Spinal cord (tissue), 10 donors: ENCODE data around the gene CRYBB2. TPM values are rescaled to one million over a fixed set of nuclear protein-coding genes. Genes with fewer than 3 reads are reported as not detected.
A peak's percentile ranks its signal among the peaks of the same experiment; 100 is the strongest.

Experiments used
- DNase-seq, 6 donors: peaks; one replicate each; pipeline versions ENCODE4 v3.0.0 to v3.0.0-alpha.2; 2013 to 2015; ENCODE audit warnings: low spot score in 6 of 6, low read depth in 4 of 6
- H3K27ac ChIP-seq: one replicate; pipeline ENCODE4 v1.5.1; 2013; ENCODE audit warnings: low read depth, low read length, control low read depth
- H3K27me3 ChIP-seq: one replicate; pipeline ENCODE4 v1.6.1; 2013; ENCODE audit warnings: low read length; ENCODE audit not compliant: control insufficient read depth, insufficient read depth
- H3K36me3 ChIP-seq: one replicate; pipeline ENCODE4 v1.6.1; 2013; ENCODE audit warnings: low read length; ENCODE audit not compliant: control insufficient read depth, insufficient read depth
- H3K4me1 ChIP-seq: one replicate; pipeline ENCODE4 v1.6.1; 2013; ENCODE audit warnings: low read length; ENCODE audit not compliant: control insufficient read depth, insufficient read depth
- H3K4me3 ChIP-seq: one replicate; pipeline ENCODE4 v1.5.1; 2013; ENCODE audit warnings: low read depth, low read length, control low read depth
- H3K9me3 ChIP-seq: one replicate; pipeline ENCODE4 v1.6.1; 2013; ENCODE audit warnings: low read length; ENCODE audit not compliant: control insufficient read depth, insufficient read depth
- whole genome bisulfite sequencing: methylation state at CpG from one replicate; pipeline ENCODE4 v1.1.5; 2013; ENCODE audit warnings: missing lambda C conversion rate; ENCODE audit not compliant: insufficient coverage; 5-methylcytosine and 5-hydroxymethylcytosine counted together
- long read RNA-seq, 4 donors: transcript quantifications; one replicate each; lab custom pipeline, GENCODE V29; 2026
- polyA plus RNA-seq, 2 donors: library from polyadenylated mRNA; unstranded; fragments of 120-200 nt; gene quantifications; one replicate each; pipeline ENCODE4 v1.2.1, GENCODE V29; 2013; ENCODE audit not compliant: insufficient read length in 2 of 2
- total RNA-seq, 2 donors: library from RNA; depleted of rRNA in 1 of 2; stranded (reverse); fragments of 120-200 nt in 1 of 2; fragments of >200 nt in 1 of 2; gene quantifications; one replicate each; pipeline versions ENCODE4 v1.2.3 to v1.2.4, GENCODE V29; 2013 to 2014
- donor health status: healthy.

CRYBB2 gene
- total RNA-seq: 1 to 10 TPM in 1 of 2 donors, not detected in 1; 1.4 TPM
- polyA plus RNA-seq: under 1 TPM; 0.77 to 0.93 TPM
- long read RNA-seq, donor 1: 0 reads
- long read RNA-seq, donor 2: 0 reads
- long read RNA-seq, donor 3: 0 reads
- long read RNA-seq, donor 4: 0 reads

- Histone ChIP-seq H3K4me3 (no peak within 1 kb of the TSS), H3K36me3 (no peaks in the 10 kb centered on the region), H3K27ac (no peak within 1 kb of the TSS), H3K4me1 (peaks cover 8% of the 10 kb centered on the region), H3K9me3 (no peaks in the 10 kb centered on the region), H3K27me3 (no peaks in the 10 kb centered on the region)
- WGBS: 73% methylated on average over 13 of the region's 19 CpGs
- DNase-seq: no peak
These were observed at the start of gene CRYBB2 for GRCh38 chr22:25219211-25219689. TSS of gene CRYBB2 (plus strand) at chr22:25219639. CDS start at chr22:25221430, 1,791 bp downstream.

- Histone ChIP-seq H3K9me3 (no peaks in the 10 kb centered on the region), H3K27ac (no peak overlapping the region), H3K4me1 (no peaks in the 10 kb centered on the region), H3K27me3 (no peaks in the 10 kb centered on the region), H3K36me3 (peaks cover 18% of the 10 kb centered on the region), H3K4me3 (no peak overlapping the region)
- 91% methylated on average over 12 of the region's 16 CpGs for WGBS
- DNase-seq: no peak
These were observed 48.9 kb upstream of the CRYBB2 start for GRCh38 chr22:25170426-25170980.

- WGBS: 74% methylated on average over 5 of the region's 5 CpGs
- Histone ChIP-seq H3K9me3 (no peaks in the 10 kb centered on the region), H3K27ac (no peak overlapping the region), H3K36me3 (peaks cover 20% of the 10 kb centered on the region), H3K4me1 (no peaks in the 10 kb centered on the region), H3K4me3 (no peak overlapping the region), H3K27me3 (no peaks in the 10 kb centered on the region)
- DNase-seq: peak in 1 of 6 donors; percentile 13
These were observed 47.3 kb upstream of the CRYBB2 start for GRCh38 chr22:25172153-25172552.

- Histone ChIP-seq H3K27ac (no peak overlapping the region), H3K4me3 (no peak overlapping the region), H3K36me3 (peaks cover 37% of the 10 kb centered on the region), H3K4me1 (no peaks in the 10 kb centered on the region), H3K9me3 (no peaks in the 10 kb centered on the region), H3K27me3 (no peaks in the 10 kb centered on the region)
- DNase-seq: no peak
- WGBS: 95% methylated on average over 13 of the region's 13 CpGs
These were observed 45.1 kb upstream of the CRYBB2 start for GRCh38 chr22:25174156-25174887.

GRCh38 chr22:25174888-25175411 is 44.5 kb upstream of the CRYBB2 start:
- Histone ChIP-seq H3K9me3 (no peaks in the 10 kb centered on the region), H3K27me3 (no peaks in the 10 kb centered on the region), H3K36me3 (peaks cover 38% of the 10 kb centered on the region), H3K4me3 (no peak overlapping the region), H3K27ac (no peak overlapping the region), H3K4me1 (no peaks in the 10 kb centered on the region)
- 74% methylated on average over 4 of the region's 6 CpGs for WGBS
- DNase-seq: no peak

- no peak overlapping the region for H3K27ac ChIP-seq
- no peak for DNase-seq
- no peaks in the 10 kb centered on the region for H3K27me3 ChIP-seq
- H3K4me1 ChIP-seq: no peaks in the 10 kb centered on the region
- peaks cover 37% of the 10 kb centered on the region for H3K36me3 ChIP-seq
- WGBS: 95% methylated on average over 4 of the region's 6 CpGs
- no peaks in the 10 kb centered on the region for H3K9me3 ChIP-seq
- H3K4me3 ChIP-seq: no peak overlapping the region
These were observed 43.3 kb upstream of the CRYBB2 start for GRCh38 chr22:25176175-25176574.

- H3K27me3 ChIP-seq: no peaks in the 10 kb centered on the region
- no peak overlapping the region for H3K4me3 ChIP-seq
- no peak for DNase-seq
- H3K9me3 ChIP-seq: no peaks in the 10 kb centered on the region
- H3K36me3 ChIP-seq: peaks cover 38% of the 10 kb centered on the region
- H3K4me1 ChIP-seq: no peaks in the 10 kb centered on the region
- H3K27ac ChIP-seq: no peak overlapping the region
- no CpG with 5 or more reads among the region's 3 CpGs for WGBS
These were observed 42.6 kb upstream of the CRYBB2 start for GRCh38 chr22:25176799-25177198.

GRCh38 chr22:25177226-25177625 is 42.2 kb upstream of the CRYBB2 start:
- Histone ChIP-seq H3K4me1 (no peaks in the 10 kb centered on the region), H3K36me3 (peaks cover 42% of the 10 kb centered on the region), H3K27me3 (no peaks in the 10 kb centered on the region), H3K4me3 (no peak overlapping the region), H3K27ac (no peak overlapping the region), H3K9me3 (no peaks in the 10 kb centered on the region)
- whole genome bisulfite sequencing: 96% methylated on average over 8 of the region's 13 CpGs
- DNase-seq: no peak

- Histone ChIP-seq H3K36me3 (peaks cover 42% of the 10 kb centered on the region), H3K9me3 (no peaks in the 10 kb centered on the region), H3K4me1 (no peaks in the 10 kb centered on the region), H3K4me3 (no peak overlapping the region), H3K27me3 (no peaks in the 10 kb centered on the region), H3K27ac (no peak overlapping the region)
- 83% methylated on average over 5 of the region's 9 CpGs for WGBS
- DNase-seq: no peak
These were observed 41.5 kb upstream of the CRYBB2 start for GRCh38 chr22:25177895-25178294.
